GM12878 (cell line): ENCODE results near the gene MGRN1. TPM values are rescaled to one million over a fixed set of nuclear protein-coding genes. Genes with fewer than 3 reads are reported as not detected.

Experiments
- BMI1 ChIP-seq: fragments of 450-650 bp; IDR thresholded peaks from 2 replicates; pipeline ENCODE4 v1.6.1; 2016; ENCODE audit warnings: mild to moderate bottlenecking, moderate library complexity, borderline replicate concordance
- EGR1 ChIP-seq, 2 experiments: IDR thresholded peaks; 1 replicate in 1 of 2; 2 replicates in 1 of 2; pipeline ENCODE4 v1.6.1; 2011 to 2012; ENCODE audit warnings: low read depth in 2 of 2, low read length in 2 of 2, borderline replicate concordance in 1 of 2, mild to moderate bottlenecking in 1 of 2, moderate library complexity in 1 of 2
- IKZF2 ChIP-seq, 2 experiments: fragments of 450-650 bp; IDR thresholded peaks; 2 replicates each; pipeline ENCODE4 v1.6.1; 2017; ENCODE audit warnings: mild to moderate bottlenecking in 2 of 2, moderate library complexity in 2 of 2
- POLR2A ChIP-seq: IDR thresholded peaks from 2 replicates; pipeline ENCODE4 v1.6.1; 2011; ENCODE audit warnings: low read depth, mild to moderate bottlenecking, low read length
- SMAD5 ChIP-seq: IDR thresholded peaks from 2 replicates; pipeline ENCODE4 v1.6.1; 2016; ENCODE audit warnings: antibody characterized with exemption, low read depth
- STAT3 ChIP-seq: IDR thresholded peaks from 2 replicates; pipeline ENCODE4 v1.6.1; 2011; ENCODE audit warnings: low read depth, low read length, improper control_type of control experiment
- polyA plus RNA-seq, 11 experiments: library from polyadenylated mRNA; depleted of rRNA in 4 of 11; unstranded in 6 of 11; stranded (reverse) in 5 of 11; fragments of >200 nt; fragmentation: Nextera tagmentation in 4 of 11; fragmentation: Illumina TruSeq in 1 of 11; extraction: Ambion mirVana in 4 of 11; extraction: Trizol in 1 of 11; gene quantifications; 1 replicate in 1 of 11; 2 replicates in 10 of 11; pipeline versions ENCODE4 v1.2.1 to v1.2.3, GENCODE V29; 2011 to 2016; ENCODE audit warnings: inconsistent platforms in 2 of 11, missing spikeins in 2 of 11, low read depth in 1 of 11
- total RNA-seq, 4 experiments: library from RNA; depleted of rRNA in 3 of 4; stranded (reverse); fragments of >200 nt in 3 of 4; fragmentation: Illumina TruSeq in 1 of 4; extraction: Trizol in 1 of 4; gene quantifications; 2 replicates each; pipeline versions ENCODE4 v1.2.1 to v1.2.3, GENCODE V29; 2013 to 2021
- TF ChIP-seq, protein P1 (sequence below): fragments of 450-650 bp; formaldehyde crosslinking; IDR thresholded peaks from 2 replicates; pipeline ENCODE4 v1.4.0; 2022; ENCODE audit warnings: mild to moderate bottlenecking, moderate library complexity
- TF ChIP-seq, protein P2 (sequence below): IDR thresholded peaks from 2 replicates; pipeline ENCODE4 v1.6.1; 2012; ENCODE audit warnings: low read depth, low read length, improper control_type of control experiment
- TF ChIP-seq, protein P3 (sequence below): fragments of 450-650 bp; IDR thresholded peaks from 2 replicates; pipeline ENCODE4 v1.6.1; 2016; ENCODE audit warnings: mild to moderate bottlenecking

Gene MGRN1
- total and polyA plus RNA-seq, 10 of the 15 experiments (the other 5 are each of a cell fraction or from before 2014, with no cell fraction given) = 0.35 to 86.7 (median 14.6) TPM

DNA sequence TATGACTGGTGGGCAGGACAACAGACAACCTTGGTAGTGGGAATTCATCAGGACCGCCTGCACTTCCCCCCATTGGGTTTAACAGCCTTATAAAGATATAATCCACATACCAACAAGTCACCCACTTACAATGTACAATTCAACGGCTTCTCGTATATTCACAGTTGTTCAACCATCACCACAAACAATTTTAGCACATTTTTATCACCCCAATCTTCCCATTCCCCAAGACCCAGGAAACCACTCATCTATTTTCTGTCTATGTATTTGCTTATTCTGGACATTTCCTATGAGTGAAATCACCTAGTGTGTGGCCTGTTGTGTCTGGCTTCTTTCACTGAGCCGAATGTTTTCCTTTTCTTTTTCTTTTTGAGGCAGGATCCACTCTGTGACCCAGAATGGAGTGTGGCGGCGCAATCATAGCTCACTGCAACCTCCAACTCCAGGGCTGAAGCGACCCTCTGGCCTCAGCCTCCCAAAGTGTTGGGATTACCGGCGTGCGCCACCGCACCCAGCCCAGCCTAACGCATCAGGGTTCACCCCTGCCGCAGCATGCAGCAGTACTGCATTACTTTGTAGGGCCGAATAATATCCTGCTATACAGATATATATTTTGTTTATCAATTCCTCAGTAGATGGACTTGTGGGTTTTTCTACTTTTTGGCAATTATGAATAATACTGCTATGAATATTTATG, 98.6 kb downstream of the MGRN1 start (continued):
- TF ChIP-seq, protein P1, sequence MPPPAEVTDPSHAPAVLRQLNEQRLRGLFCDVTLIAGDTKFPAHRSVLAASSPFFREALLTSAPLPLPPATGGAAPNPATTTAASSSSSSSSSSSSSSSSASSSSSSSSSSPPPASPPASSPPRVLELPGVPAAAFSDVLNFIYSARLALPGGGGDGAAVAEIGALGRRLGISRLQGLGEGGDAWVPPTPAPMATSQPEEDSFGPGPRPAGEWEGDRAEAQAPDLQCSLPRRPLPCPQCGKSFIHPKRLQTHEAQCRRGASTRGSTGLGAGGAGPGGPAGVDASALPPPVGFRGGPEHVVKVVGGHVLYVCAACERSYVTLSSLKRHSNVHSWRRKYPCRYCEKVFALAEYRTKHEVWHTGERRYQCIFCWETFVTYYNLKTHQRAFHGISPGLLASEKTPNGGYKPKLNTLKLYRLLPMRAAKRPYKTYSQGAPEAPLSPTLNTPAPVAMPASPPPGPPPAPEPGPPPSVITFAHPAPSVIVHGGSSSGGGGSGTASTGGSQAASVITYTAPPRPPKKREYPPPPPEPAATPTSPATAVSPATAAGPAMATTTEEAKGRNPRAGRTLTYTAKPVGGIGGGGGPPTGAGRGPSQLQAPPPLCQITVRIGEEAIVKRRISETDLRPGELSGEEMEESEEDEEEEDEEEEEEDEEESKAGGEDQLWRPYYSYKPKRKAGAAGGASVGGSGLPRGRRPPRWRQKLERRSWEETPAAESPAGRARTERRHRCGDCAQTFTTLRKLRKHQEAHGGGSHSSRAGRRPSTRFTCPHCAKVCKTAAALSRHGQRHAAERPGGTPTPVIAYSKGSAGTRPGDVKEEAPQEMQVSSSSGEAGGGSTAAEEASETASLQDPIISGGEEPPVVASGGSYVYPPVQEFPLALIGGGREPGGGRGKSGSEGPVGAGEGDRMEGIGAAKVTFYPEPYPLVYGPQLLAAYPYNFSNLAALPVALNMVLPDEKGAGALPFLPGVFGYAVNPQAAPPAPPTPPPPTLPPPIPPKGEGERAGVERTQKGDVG = no peak
- TF ChIP-seq STAT3 (no peak), IKZF2 (IDR thresholded peaks at IDR 0.05) (no peak), SMAD5 (no peak), BMI1 (no peak), POLR2A (no peak), EGR1 (IDR thresholded peaks at IDR 0.05; ENCODE audit: borderline replicate concordance in 1 of 2, low read depth in 2 of 2, low read length in 2 of 2) (no peak)
- TF ChIP-seq, protein P2, sequence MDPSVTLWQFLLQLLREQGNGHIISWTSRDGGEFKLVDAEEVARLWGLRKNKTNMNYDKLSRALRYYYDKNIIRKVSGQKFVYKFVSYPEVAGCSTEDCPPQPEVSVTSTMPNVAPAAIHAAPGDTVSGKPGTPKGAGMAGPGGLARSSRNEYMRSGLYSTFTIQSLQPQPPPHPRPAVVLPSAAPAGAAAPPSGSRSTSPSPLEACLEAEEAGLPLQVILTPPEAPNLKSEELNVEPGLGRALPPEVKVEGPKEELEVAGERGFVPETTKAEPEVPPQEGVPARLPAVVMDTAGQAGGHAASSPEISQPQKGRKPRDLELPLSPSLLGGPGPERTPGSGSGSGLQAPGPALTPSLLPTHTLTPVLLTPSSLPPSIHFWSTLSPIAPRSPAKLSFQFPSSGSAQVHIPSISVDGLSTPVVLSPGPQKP = no peak
- TF ChIP-seq, protein P3, sequence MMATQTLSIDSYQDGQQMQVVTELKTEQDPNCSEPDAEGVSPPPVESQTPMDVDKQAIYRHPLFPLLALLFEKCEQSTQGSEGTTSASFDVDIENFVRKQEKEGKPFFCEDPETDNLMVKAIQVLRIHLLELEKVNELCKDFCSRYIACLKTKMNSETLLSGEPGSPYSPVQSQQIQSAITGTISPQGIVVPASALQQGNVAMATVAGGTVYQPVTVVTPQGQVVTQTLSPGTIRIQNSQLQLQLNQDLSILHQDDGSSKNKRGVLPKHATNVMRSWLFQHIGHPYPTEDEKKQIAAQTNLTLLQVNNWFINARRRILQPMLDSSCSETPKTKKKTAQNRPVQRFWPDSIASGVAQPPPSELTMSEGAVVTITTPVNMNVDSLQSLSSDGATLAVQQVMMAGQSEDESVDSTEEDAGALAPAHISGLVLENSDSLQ = no peak
